ENCODE results near the gene F12.

DNA sequence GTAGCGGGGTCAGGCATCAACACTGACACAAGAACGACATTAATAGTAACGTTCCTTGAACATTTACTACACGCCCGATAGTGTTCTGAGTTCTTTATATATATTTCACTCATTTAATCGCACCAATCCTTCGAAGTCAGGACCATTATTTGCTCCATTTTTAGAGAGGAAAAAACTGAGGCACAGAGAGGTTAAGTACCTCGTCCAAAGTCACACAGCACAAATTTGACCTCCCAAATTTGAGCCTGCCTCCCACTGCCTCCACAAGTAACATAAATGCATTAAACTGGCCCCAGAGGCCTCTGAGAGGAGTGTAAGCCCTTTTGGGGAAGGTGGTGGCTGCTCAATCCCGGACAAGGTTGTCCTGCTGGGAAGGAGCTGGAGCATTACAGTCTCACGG is 45.8 kb downstream of the F12 start:
- TF ChIP-seq, protein P1, sequence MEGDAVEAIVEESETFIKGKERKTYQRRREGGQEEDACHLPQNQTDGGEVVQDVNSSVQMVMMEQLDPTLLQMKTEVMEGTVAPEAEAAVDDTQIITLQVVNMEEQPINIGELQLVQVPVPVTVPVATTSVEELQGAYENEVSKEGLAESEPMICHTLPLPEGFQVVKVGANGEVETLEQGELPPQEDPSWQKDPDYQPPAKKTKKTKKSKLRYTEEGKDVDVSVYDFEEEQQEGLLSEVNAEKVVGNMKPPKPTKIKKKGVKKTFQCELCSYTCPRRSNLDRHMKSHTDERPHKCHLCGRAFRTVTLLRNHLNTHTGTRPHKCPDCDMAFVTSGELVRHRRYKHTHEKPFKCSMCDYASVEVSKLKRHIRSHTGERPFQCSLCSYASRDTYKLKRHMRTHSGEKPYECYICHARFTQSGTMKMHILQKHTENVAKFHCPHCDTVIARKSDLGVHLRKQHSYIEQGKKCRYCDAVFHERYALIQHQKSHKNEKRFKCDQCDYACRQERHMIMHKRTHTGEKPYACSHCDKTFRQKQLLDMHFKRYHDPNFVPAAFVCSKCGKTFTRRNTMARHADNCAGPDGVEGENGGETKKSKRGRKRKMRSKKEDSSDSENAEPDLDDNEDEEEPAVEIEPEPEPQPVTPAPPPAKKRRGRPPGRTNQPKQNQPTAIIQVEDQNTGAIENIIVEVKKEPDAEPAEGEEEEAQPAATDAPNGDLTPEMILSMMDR (tag by site-specific recombination; IDR thresholded peaks at IDR 0.05), result no peak
- TF ChIP-seq ZNF610 (tag by site-specific recombination; IDR thresholded peaks at IDR 0.05; ENCODE audit: borderline replicate concordance), result no peak
- TF ChIP-seq, protein P2, sequence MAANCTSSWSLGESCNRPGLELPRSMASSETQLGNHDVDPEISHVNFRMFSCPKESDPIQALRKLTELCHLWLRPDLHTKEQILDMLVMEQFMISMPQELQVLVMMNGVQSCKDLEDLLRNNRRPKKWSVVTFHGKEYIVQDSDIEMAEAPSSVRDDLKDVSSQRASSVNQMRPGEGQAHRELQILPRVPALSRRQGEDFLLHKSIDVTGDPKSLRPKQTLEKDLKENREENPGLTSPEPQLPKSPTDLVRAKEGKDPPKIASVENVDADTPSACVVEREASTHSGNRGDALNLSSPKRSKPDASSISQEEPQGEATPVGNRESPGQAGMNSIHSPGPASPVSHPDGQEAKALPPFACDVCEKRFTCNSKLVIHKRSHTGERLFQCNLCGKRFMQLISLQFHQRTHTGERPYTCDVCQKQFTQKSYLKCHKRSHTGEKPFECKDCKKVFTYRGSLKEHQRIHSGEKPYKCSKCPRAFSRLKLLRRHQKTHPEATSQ (tag by site-specific recombination; IDR thresholded peaks at IDR 0.05), result no peak

Data from HEK293 (cell line).